ELF-1 (cell line): ENCODE measurements around the gene TSPAN1.
A peak's percentile ranks its signal among the peaks of the same experiment; 100 is the strongest.

Experiments
- DNase-seq: peaks from one replicate; pipeline ENCODE4 v3.0.0-alpha.2; 2016; ENCODE audit warnings: low read depth, low spot score

The TSPAN1 gene

GRCh38 chr1:46187106-46187869 lies 12.4 kb downstream of the TSPAN1 start:
- DNase-seq: no peak

- peak; percentile 98 for DNase-seq
Measured at GRCh38 chr1:46188295-46189030, 13.6 kb downstream of the TSPAN1 start.

- DNase-seq: no peak
Measured at GRCh38 chr1:46190539-46190938, 15.7 kb downstream of the TSPAN1 start.

- DNase-seq: no peak
Measured at GRCh38 chr1:46191033-46191701, 16.3 kb downstream of the TSPAN1 start.

GRCh38 chr1:46192171-46192570 lies 17.3 kb downstream of the TSPAN1 start:
- no peak for DNase-seq

- DNase-seq: no peak
Measured at GRCh38 chr1:46193285-46193684, 18.4 kb downstream of the TSPAN1 start.

GRCh38 chr1:46193984-46194570 lies 19.2 kb downstream of the TSPAN1 start:
- peak; percentile 97 for DNase-seq

- no peak for DNase-seq
Measured at GRCh38 chr1:46194641-46195193, 19.8 kb downstream of the TSPAN1 start.

- no peak for DNase-seq
Measured at GRCh38 chr1:46196609-46197008, 21.7 kb downstream of the TSPAN1 start.

- no peak for DNase-seq
Measured at GRCh38 chr1:46197560-46197963, 22.7 kb downstream of the TSPAN1 start.

GRCh38 chr1:46197964-46198811 lies 23.3 kb downstream of the TSPAN1 start, which contains the start of gene POMGNT1:
Gene POMGNT1, minus strand, starts transcription at chr1:46198434. Its CDS starts 613 bp downstream, at chr1:46197821.
- DNase-seq: peak; percentile 65

- DNase-seq: no peak
Measured at GRCh38 chr1:46199233-46199749, 24.4 kb downstream of the TSPAN1 start.

GRCh38 chr1:46203738-46204405 lies 29.0 kb downstream of the TSPAN1 start:
- peak; percentile 33 for DNase-seq

- no peak for DNase-seq
Measured at GRCh38 chr1:46204406-46204742, 29.5 kb downstream of the TSPAN1 start.

- no peak for DNase-seq
Measured at GRCh38 chr1:46205141-46205540, 30.3 kb downstream of the TSPAN1 start.

GRCh38 chr1:46205791-46206190 lies 30.9 kb downstream of the TSPAN1 start:
- peak; percentile 47 for DNase-seq

- DNase-seq: no peak
Measured at GRCh38 chr1:46206399-46206798, 31.5 kb downstream of the TSPAN1 start.

GRCh38 chr1:46210561-46210960 lies 35.7 kb downstream of the TSPAN1 start:
- DNase-seq: no peak

GRCh38 chr1:46211051-46211450 lies 36.2 kb downstream of the TSPAN1 start:
- peak; percentile 63 for DNase-seq

GRCh38 chr1:46215504-46215903 lies 40.6 kb downstream of the TSPAN1 start:
- no peak for DNase-seq
